ENCODE measurements around the gene IL1RL1.

GRCh38 chr2:102335871-102336366, 24.6 kb downstream of the IL1RL1 start:
- TF ChIP-seq EZH2phosphoT487 (IDR thresholded peaks at IDR 0.05; ENCODE audit: insufficient read depth, low read depth) (no peak), EZH2 (IDR thresholded peaks at IDR 0.05; ENCODE audit: insufficient read depth, poor library complexity, severe bottlenecking) (no peak)

Measured in GM23248 (cell line).